NCI-H748 (cell line): Measurements from ENCODE around the gene LRRC9.

Source experiments
- DNase-seq: peaks from one replicate; lab custom pipeline; 2025; ENCODE audit not compliant: unreplicated experiment; lab: John Stamatoyannopoulos, UW

Gene LRRC9

DNA sequence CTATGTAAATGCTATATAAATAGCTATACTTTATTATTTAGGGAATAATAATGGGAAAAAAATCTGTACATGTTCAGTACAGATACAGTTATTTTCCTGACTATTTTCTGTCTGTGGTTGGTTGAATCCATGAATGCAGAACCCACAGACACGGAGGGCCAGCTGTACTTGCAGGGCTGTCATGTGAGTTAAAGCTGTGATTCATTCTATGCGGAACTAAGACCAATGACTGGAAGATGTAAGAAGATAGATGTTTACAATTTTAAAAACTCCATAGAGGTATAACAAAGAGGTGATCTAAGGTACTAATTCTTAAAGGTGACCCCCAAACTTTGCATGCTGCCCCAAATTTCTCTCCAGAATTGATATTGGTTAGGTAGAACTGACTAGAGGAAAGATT is 186.4 kb downstream of the LRRC9 start:
- no peak for DNase-seq

- no peak for DNase-seq
Observed at GRCh38 chr14:60107477-60107876, 187.5 kb downstream of the LRRC9 start.

- DNase-seq = no peak
Observed at GRCh38 chr14:60111732-60112131, 191.8 kb downstream of the LRRC9 start.
